PC-3 (cell line): ENCODE measurements around the gene UTP3. TPM values are rescaled to one million over a fixed set of nuclear protein-coding genes. Genes with fewer than 3 reads are reported as not detected.
"Not testable (repeated sequence)": the region's sequence is repeated elsewhere in the genome, so short reads cannot be mapped to it uniquely, and the experiment has no call there.

Source experiments
- ATAC-seq: fragments of 200-7000 bp; cut with Tn5 transposase; 2 replicates; pipeline ENCODE4 v1.9.1; 2020; ENCODE audit warnings: mild to moderate bottlenecking, moderate library complexity
- BruUV-seq: library from RNA; stranded (reverse); fragments of 400-500 nt; replicated peaks from 2 replicates; lab custom pipeline; 2021; lab: Mats Ljungman, UMichigan
- CTCF ChIA-PET: fragments of 300-600 bp; sonication (Branson Sonifier 250); formaldehyde crosslinking; loops from one replicate; lab custom pipeline; 2022; ENCODE audit warnings: antibody characterized with exemption; lab: Charles Lee
- POLR2A ChIA-PET: fragments of 300-600 bp; sonication (Branson Sonifier 250); formaldehyde crosslinking; loops from one replicate; lab custom pipeline; 2022; ENCODE audit warnings: antibody characterized with exemption; ENCODE audit not compliant: unreplicated experiment; lab: Charles Lee
- DNase-seq: peaks from one replicate; pipeline ENCODE4 v3.0.0-alpha.2; 2015
- H2AFZ ChIP-seq: fragments of 300-600 bp; sonication (generic); 2 replicates; pipeline ENCODE4 v1.6.0; 2016; ENCODE audit warnings: antibody characterized with exemption, low read length
- H3F3A ChIP-seq: fragments of 300-600 bp; sonication (generic); one replicate; pipeline ENCODE4 v1.6.0; 2017; ENCODE audit warnings: antibody characterized with exemption, low read length, control low read depth, mild to moderate bottlenecking; ENCODE audit not compliant: unreplicated experiment
- H3K27ac ChIP-seq: fragments of 300-600 bp; sonication (generic); 2 replicates; pipeline ENCODE4 v1.5.1; 2016; ENCODE audit warnings: mild to moderate bottlenecking, low read length
- H3K27me3 ChIP-seq: fragments of 300-600 bp; sonication (generic); 2 replicates; pipeline ENCODE4 v1.6.1; 2016; ENCODE audit warnings: low read length, mixed read lengths
- H3K36me3 ChIP-seq: fragments of 300-600 bp; sonication (generic); 2 replicates; pipeline ENCODE4 v1.6.1; 2016; ENCODE audit warnings: low read depth, mixed run types, low read length, mixed read lengths
- H3K4me1 ChIP-seq: fragments of 300-600 bp; sonication (generic); 2 replicates; pipeline ENCODE4 v1.5.1; 2016; ENCODE audit warnings: low read length; ENCODE audit not compliant: insufficient read depth
- H3K4me2 ChIP-seq: fragments of 300-600 bp; sonication (generic); 2 replicates; pipeline ENCODE4 v1.6.0; 2016; ENCODE audit warnings: low read length
- H3K4me3 ChIP-seq: fragments of 300-600 bp; sonication (generic); 2 replicates; pipeline ENCODE4 v1.5.1; 2016; ENCODE audit warnings: mild to moderate bottlenecking, low read length, mixed read lengths
- H3K79me2 ChIP-seq: fragments of 300-600 bp; sonication (generic); 2 replicates; pipeline ENCODE4 v1.6.1; 2017; ENCODE audit warnings: low read length, mixed read lengths
- H3K9ac ChIP-seq: fragments of 300-600 bp; sonication (generic); 2 replicates; pipeline ENCODE4 v1.6.0; 2016; ENCODE audit warnings: mild to moderate bottlenecking, low read length
- H3K9me2 ChIP-seq: fragments of 300-600 bp; sonication (generic); replicated peaks from 2 replicates; pipeline ENCODE4 v1.6.1; 2016; ENCODE audit warnings: mixed run types, low read length, mixed read lengths
- H3K9me3 ChIP-seq: fragments of 300-600 bp; sonication (generic); 2 replicates; pipeline ENCODE4 v1.6.1; 2016; ENCODE audit warnings: low read length, mixed read lengths
- H4K20me1 ChIP-seq: fragments of 300-600 bp; sonication (generic); 2 replicates; pipeline ENCODE4 v1.6.1; 2016; ENCODE audit warnings: low read length, mixed read lengths
- CTCF ChIP-seq: fragments of 300-600 bp; sonication (generic); conservative IDR thresholded peaks from 2 replicates; pipeline ENCODE4 v1.5.1; 2017; ENCODE audit warnings: antibody characterized with exemption, low read depth, mild to moderate bottlenecking, low read length
- EZH2 ChIP-seq: fragments of 300-600 bp; sonication (generic); IDR thresholded peaks from one replicate; pipeline ENCODE4 v1.6.1; 2017; ENCODE audit warnings: antibody characterized with exemption, mild to moderate bottlenecking, low read length; ENCODE audit not compliant: unreplicated experiment
- EZH2phosphoT487 ChIP-seq: fragments of 300-600 bp; sonication (generic); IDR thresholded peaks from 2 replicates; pipeline ENCODE4 v1.6.1; 2018; ENCODE audit warnings: mild to moderate bottlenecking, antibody characterized with exemption, low read length, borderline replicate concordance
- intact Hi-C: fragments of 100-400 bp; cut with micrococcal nuclease; formaldehyde crosslinking; loops from 2 replicates; pipeline ENCODE4 v1.9.0; 2023
- total RNA-seq: library from RNA; depleted of rRNA; stranded (reverse); fragments of >200 nt; gene quantifications from 2 replicates; pipeline ENCODE4 v1.2.3, GENCODE V29; 2014

Gene UTP3
- total RNA-seq, 1 experiment from 2014 or later: 27.8 TPM

- Histone ChIP-seq H3K36me3 (no peaks in the 10 kb centered on the region), H3K9me3 (no peaks in the 10 kb centered on the region), H3K4me1 (no peaks in the 10 kb centered on the region), H3K27ac (no peak overlapping the region), H2AFZ (no peak overlapping the region), H4K20me1 (no peaks in the 10 kb centered on the region), H3K9ac (no peak overlapping the region), H3K27me3 (no peaks in the 10 kb centered on the region), H3K4me3 (no peak overlapping the region), H3K79me2 (peaks cover 25% of the 10 kb centered on the region), H3F3A (no peaks in the 10 kb centered on the region), H3K9me2 (no peaks in the 10 kb centered on the region), H3K4me2 (no peak overlapping the region)
- ChIA-PET CTCF (interaction anchor here (0.6 kb wide), 1 partner anchor 35 kb away, joined by 3 read pairs; no protein-coding TSS in a partner anchor), POLR2A (interaction anchor here (0.6 kb wide), 1 partner anchor 271 kb away, joined by 7 read pairs; the partner anchor contains the start of gene DCK)
- ATAC-seq (no peak), DNase-seq (no peak)
- BruUV-seq: no TSS peak
- no peak for TF ChIP-seq EZH2phosphoT487
- no peak for TF ChIP-seq CTCF
- TF ChIP-seq EZH2: no peak
- intact Hi-C loops: no loop called here
Observed at GRCh38 chr4:70722199-70722791, 34.0 kb downstream of the UTP3 start.

- Histone ChIP-seq H3K9ac (no peak overlapping the region), H3K27me3 (no peaks in the 10 kb centered on the region), H3K79me2 (peaks cover 7% of the 10 kb centered on the region; the same call in 1 of the 2 replicates), H3K9me2 (no peaks in the 10 kb centered on the region), H3K4me2 (no peak overlapping the region), H3K27ac (no peak overlapping the region), H3F3A (no peaks in the 10 kb centered on the region), H3K4me3 (no peak overlapping the region), H2AFZ (no peak overlapping the region), H3K9me3 (no peaks in the 10 kb centered on the region), H4K20me1 (no peaks in the 10 kb centered on the region), H3K4me1 (no peaks in the 10 kb centered on the region), H3K36me3 (no peaks in the 10 kb centered on the region)
- ChIA-PET CTCF (no interaction called here), POLR2A (no interaction called here)
- DNase-seq (no peak), ATAC-seq (no peak)
- no peak for TF ChIP-seq EZH2phosphoT487
- TF ChIP-seq EZH2: no peak
- no peak for TF ChIP-seq CTCF
- BruUV-seq: no TSS peak
- intact Hi-C loops: no loop called here
Observed at GRCh38 chr4:70724463-70724862, 36.1 kb downstream of the UTP3 start.

GRCh38 chr4:70725633-70726032 is 37.3 kb downstream of the UTP3 start:
- ATAC-seq: no peak
- Histone ChIP-seq H3K4me1 (no peaks in the 10 kb centered on the region), H3K4me3 (no peak overlapping the region), H3K79me2 (no peaks in the 10 kb centered on the region), H2AFZ (no peak overlapping the region), H3K9ac (no peak overlapping the region), H3K9me2 (no peaks in the 10 kb centered on the region), H3F3A (no peaks in the 10 kb centered on the region), H3K27me3 (no peaks in the 10 kb centered on the region), H3K9me3 (no peaks in the 10 kb centered on the region), H3K27ac (no peak overlapping the region), H3K4me2 (no peak overlapping the region), H3K36me3 (no peaks in the 10 kb centered on the region), H4K20me1 (no peaks in the 10 kb centered on the region)
- DNase-seq: no peak
- ChIA-PET CTCF (no interaction called here), POLR2A (no interaction called here)
- intact Hi-C loops: no loop called here
- no peak for TF ChIP-seq CTCF
- no TSS peak for BruUV-seq

GRCh38 chr4:70726515-70726914 is 38.2 kb downstream of the UTP3 start:
- intact Hi-C loops: not testable (repeated sequence)

More at GRCh38 chr4:70726515-70726914, 38.2 kb downstream of the UTP3 start:
- H3K27ac ChIP-seq, H3K4me3 ChIP-seq, H2AFZ ChIP-seq, H3K79me2 ChIP-seq, H3K27me3 ChIP-seq, ATAC-seq, H3K9ac ChIP-seq, POLR2A ChIA-PET, H3K9me2 ChIP-seq, H3K36me3 ChIP-seq, CTCF ChIA-PET, H3K9me3 ChIP-seq, BruUV-seq, DNase-seq, H3F3A ChIP-seq, H3K4me1 ChIP-seq, H4K20me1 ChIP-seq, H3K4me2 ChIP-seq: not testable (repeated sequence)
